22Rv1 (cell line): ENCODE results near the gene CHST6.

ENCODE experiments used
- H3K27ac ChIP-seq: fragments of 450-650 bp; 2 replicates; pipeline ENCODE4 v1.5.1; 2017
- ZFX ChIP-seq: fragments of 450-650 bp; IDR thresholded peaks from 2 replicates; pipeline ENCODE4 v1.6.1; 2017; ENCODE audit warnings: antibody characterized with exemption, borderline replicate concordance
- TF ChIP-seq, protein P1 (sequence below): fragments of 450-650 bp; IDR thresholded peaks from 2 replicates; pipeline ENCODE4 v1.5.1; 2017; ENCODE audit warnings: mild to moderate bottlenecking

Gene CHST6

DNA sequence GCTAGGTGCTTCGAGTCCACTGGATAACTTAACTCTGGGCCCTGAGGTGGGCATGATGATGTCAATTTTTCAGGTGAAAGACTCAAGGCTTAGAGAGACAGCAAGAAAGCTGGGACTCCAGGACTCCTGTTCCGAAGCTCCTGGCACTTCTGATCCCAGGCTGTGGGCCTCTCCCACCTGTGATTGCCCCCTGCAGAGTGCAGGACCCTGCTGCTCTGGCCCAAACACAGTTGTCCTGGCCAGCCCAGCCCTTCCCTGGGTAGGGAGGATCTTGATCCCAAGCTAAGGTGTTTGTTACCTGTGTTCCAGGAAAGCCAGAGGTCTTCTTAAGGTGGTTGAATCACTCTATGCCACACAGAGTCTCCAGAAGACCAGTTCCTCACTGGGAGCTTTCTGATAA, 37.5 kb upstream of the CHST6 start:
- TF ChIP-seq ZFX, result no peak
- TF ChIP-seq, protein P1, sequence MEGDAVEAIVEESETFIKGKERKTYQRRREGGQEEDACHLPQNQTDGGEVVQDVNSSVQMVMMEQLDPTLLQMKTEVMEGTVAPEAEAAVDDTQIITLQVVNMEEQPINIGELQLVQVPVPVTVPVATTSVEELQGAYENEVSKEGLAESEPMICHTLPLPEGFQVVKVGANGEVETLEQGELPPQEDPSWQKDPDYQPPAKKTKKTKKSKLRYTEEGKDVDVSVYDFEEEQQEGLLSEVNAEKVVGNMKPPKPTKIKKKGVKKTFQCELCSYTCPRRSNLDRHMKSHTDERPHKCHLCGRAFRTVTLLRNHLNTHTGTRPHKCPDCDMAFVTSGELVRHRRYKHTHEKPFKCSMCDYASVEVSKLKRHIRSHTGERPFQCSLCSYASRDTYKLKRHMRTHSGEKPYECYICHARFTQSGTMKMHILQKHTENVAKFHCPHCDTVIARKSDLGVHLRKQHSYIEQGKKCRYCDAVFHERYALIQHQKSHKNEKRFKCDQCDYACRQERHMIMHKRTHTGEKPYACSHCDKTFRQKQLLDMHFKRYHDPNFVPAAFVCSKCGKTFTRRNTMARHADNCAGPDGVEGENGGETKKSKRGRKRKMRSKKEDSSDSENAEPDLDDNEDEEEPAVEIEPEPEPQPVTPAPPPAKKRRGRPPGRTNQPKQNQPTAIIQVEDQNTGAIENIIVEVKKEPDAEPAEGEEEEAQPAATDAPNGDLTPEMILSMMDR, result no peak

DNA sequence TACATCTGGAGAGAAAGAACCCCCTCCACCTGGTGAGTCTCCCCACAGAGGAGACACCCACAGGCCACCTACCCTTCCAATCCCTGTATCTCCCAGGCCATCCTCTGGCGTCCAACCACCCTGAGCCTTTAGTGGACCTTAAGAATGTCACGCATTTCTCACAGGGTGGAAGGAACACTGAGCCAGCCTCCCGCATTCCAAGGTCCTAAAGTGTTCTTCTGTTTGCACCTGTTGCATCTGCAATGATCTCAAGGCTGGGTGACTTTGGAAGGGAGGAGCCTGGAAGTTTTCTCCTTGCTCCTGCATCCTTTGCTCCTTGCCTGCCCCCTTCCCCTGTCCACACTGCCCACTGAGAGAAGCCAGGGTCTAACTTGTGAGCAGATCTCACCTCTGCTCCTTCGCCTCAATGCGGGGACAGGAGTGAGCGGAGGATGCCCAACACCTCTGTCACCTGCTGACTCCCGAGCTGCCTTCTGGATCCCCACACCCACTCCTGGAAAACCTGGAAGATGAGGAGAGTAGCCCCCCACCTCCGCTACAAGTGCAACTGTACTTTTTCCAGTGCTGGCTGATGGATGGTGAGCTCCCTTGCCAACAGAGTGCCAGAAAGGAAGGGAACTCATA, 37.0 kb upstream of the CHST6 start:
- no peak overlapping the region for H3K27ac ChIP-seq
- TF ChIP-seq, protein P1, result no peak

More for the DNA sequence above, 37.5 kb upstream of the CHST6 start:
- H3K27ac ChIP-seq, result no peak overlapping the region

DNA sequence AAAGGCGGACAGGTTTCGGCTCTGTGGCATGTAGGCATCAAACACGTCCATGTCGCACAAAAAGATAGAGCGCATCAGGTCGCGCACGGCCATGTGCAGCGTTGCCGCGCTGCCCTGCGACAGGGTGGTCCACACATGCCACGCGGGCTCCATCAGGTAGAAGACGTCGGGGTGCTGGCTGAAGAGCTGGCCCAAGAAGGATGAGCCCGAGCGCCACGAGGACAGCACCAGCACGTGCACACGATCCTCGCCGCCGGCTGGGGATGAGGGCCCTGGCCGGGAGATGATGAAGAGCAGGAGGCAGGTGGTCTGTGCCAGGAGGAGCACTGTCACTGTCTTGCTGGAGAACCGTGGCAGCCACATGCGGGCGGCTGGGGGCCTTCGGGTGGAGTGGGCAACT, 34.7 kb upstream of the CHST6 start:
- TF ChIP-seq ZFX, result no peak
- TF ChIP-seq, protein P1, result no peak
- no peak overlapping the region for H3K27ac ChIP-seq

DNA sequence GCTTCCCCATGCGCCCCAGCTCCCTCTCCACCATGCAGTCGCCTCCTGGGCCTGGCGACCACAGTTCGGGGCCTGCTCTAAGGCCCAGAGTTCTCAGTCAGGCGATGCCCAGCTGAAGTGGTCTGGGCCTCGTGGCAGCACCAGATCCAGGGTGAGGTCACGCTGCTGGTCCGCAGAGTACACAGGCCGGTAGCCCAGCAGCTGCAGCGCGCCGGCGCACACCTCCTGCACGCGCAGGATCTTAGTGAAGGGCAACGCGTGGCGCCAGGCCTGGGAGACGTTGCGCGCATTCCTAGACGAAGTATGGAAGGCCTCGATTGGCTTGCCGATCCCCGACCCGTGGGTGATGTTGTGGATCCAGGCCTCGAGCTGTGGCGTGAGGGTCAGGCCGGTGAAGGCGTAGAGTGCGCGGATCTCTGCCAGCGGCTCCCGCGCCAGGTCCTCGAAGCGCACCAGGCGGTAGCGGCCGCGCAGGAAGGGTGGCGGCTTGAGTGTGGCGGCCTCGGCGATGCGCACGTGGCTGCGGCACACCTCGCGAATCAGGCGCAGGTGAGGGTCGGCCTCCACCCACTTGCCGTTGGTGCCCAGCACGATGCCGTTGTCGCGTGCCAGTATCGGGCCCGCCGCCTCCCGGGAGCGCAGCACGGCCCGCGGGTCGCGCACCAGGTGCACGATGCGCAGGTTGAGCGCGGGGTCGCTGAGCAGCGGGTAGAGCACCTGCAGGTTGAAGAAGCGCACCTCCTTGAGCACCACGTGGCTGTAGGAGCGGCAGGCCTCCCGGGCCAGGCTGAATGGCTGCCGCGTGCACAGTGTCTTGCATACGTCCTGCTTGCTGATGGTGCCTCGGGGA, 34.0 kb upstream of the CHST6 start:
- TF ChIP-seq, protein P1, result no peak
- no peak for TF ChIP-seq ZFX
- H3K27ac ChIP-seq, result no peak overlapping the region

DNA sequence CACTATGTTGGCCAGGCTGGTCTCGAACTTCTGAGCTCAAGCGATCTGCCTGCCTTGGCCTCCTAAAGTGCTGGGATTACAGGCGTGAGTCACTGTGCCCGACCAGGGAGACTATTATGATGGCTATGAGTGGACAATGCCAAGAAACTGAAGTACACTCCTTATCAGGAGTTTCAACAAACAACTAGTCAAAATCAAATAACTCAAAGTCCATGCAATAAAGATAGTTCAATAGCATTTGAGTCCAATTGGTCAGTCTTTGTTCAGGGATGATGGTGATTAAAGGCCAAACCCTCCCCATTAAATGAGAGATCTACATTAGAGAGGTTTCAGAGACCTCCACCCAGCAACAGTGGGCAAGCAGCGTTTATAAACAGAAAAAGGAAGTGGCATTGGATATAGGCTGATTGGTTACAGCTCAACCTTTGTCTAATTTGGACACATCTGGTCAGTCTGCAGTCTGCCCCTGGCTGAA, 32.6 kb upstream of the CHST6 start:
- TF ChIP-seq, protein P1, result no peak
- no peak for TF ChIP-seq ZFX
- H3K27ac ChIP-seq, result no peak overlapping the region

DNA sequence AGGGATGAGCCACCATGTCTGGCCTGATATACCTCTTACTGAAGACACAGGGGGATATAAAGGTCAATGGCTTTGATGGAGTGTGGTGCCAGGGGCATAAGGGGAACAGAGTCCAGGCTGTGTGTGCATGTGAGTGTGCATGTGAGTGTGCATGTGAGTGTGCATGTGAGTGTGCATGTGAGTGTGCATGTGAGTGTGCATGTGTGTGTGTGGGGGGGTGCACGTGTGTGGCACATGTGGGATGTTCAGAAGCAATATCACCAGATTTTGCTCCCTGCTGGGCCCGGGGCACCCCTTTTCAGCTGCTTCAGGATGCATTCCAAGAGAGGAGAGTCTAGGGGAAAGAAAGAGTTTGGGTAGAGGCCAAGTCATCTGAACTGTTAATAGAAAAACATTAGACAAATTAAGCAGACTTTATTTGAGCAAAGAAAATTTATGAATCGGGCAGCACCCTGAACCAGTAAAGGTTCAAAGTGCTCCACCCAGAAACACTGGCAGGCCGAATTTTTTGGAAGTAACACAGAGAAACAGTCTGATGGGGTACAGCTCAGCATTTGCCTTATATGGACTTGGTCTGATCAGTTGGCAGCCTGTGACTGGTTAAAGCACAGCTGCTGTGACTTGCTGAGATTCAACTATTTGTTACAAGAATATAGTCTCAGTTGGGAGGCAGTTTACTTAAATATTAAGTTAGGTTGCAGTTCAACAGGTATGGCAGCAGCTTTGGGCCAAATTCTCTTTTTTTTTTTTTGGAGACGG, 31.0 kb upstream of the CHST6 start:
- TF ChIP-seq, protein P1, result no peak
- TF ChIP-seq ZFX, result no peak

More for the DNA sequence above, 31.0 kb upstream of the CHST6 start:
- H3K27ac ChIP-seq, result no peak overlapping the region
